DND-41 (cell line): ENCODE measurements around the gene CCDC192.

Source experiments
- ATAC-seq: fragments of 200-7000 bp; cut with Tn5 transposase; 3 replicates; pipeline ENCODE4 v1.9.1; 2021; ENCODE audit warnings: low read depth; ENCODE audit not compliant: insufficient read depth
- DNase-seq: peaks from one replicate; pipeline ENCODE4 v3.0.0-alpha.2; 2020
- H2AFZ ChIP-seq: 2 replicates; pipeline ENCODE4 v1.6.0; 2012; ENCODE audit warnings: low read depth, low read length
- H3K27ac ChIP-seq: 2 replicates; pipeline ENCODE4 v1.5.1; 2012; ENCODE audit warnings: low read length, inconsistent platforms
- H3K27me3 ChIP-seq: fragments of 200-600 bp; sonication (generic); 2 replicates; pipeline ENCODE4 v1.6.0; 2012; ENCODE audit warnings: low read length, mild to moderate bottlenecking, inconsistent platforms; ENCODE audit not compliant: insufficient read depth, poor library complexity
- H3K36me3 ChIP-seq: 2 replicates; pipeline ENCODE4 v1.5.1; 2012; ENCODE audit warnings: low read length, inconsistent platforms; ENCODE audit not compliant: insufficient read depth
- H3K4me1 ChIP-seq: 2 replicates; pipeline ENCODE4 v1.5.1; 2012; ENCODE audit warnings: mild to moderate bottlenecking, low read length; ENCODE audit not compliant: insufficient read depth
- H3K4me2 ChIP-seq: 2 replicates; pipeline ENCODE4 v1.6.0; 2012; ENCODE audit warnings: mild to moderate bottlenecking, moderate library complexity, low read length, inconsistent platforms; ENCODE audit not compliant: insufficient read depth
- H3K4me3 ChIP-seq, 2 experiments: fragments of 200-600 bp in 1 of 2; shearing (Covaris generic) in 1 of 2; 2 replicates each; pipeline ENCODE4 v1.5.1; 2012 to 2016; ENCODE audit warnings: inconsistent platforms in 2 of 2, low read length in 2 of 2, mild to moderate bottlenecking in 2 of 2, low read depth in 1 of 2, moderate library complexity in 1 of 2
- H3K79me2 ChIP-seq: 2 replicates; pipeline ENCODE4 v1.6.0; 2012; ENCODE audit warnings: low read length, inconsistent platforms; ENCODE audit not compliant: insufficient read depth
- H3K9ac ChIP-seq: 2 replicates; pipeline ENCODE4 v1.6.0; 2012; ENCODE audit warnings: low read depth, mild to moderate bottlenecking, inconsistent platforms, low read length, moderate library complexity
- H3K9me3 ChIP-seq: 2 replicates; pipeline ENCODE4 v1.5.1; 2012; ENCODE audit warnings: low read length, moderate library complexity, mild to moderate bottlenecking, inconsistent platforms; ENCODE audit not compliant: insufficient read depth, severe bottlenecking
- H4K20me1 ChIP-seq: 2 replicates; pipeline ENCODE4 v1.6.0; 2012; ENCODE audit warnings: low read length; ENCODE audit not compliant: insufficient read depth
- EZH2 ChIP-seq: IDR thresholded peaks from 3 replicates; pipeline ENCODE4 v1.6.1; 2012; ENCODE audit warnings: borderline replicate concordance, low read depth, mild to moderate bottlenecking, moderate library complexity, low read length, inconsistent platforms; ENCODE audit not compliant: severe bottlenecking
- TF ChIP-seq, protein P1 (sequence below): IDR thresholded peaks from 2 replicates; pipeline ENCODE4 v1.5.1; 2012; ENCODE audit warnings: borderline replicate concordance, low read length, moderate library complexity, mild to moderate bottlenecking; ENCODE audit not compliant: poor library complexity, severe bottlenecking; ENCODE audit errors: extremely low read depth

The CCDC192 gene

DNA sequence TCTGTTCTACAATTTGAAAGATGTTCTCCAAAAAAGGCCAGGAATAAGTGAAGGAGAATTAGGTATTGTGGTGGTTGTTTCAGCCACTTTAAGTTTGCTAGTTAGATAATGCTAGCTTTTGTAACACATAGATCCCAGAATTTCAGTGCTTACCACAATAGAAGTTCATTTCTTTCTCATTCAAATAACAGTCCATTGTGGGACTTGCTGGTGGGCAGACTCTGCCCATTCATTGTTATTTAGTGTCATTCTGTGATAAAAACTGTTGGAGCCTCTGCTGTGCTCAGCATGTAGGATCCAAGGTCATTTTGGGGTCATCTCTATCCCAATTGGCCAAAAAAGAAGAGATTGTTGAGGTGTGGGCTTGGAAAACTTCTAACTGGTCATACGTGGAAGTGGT, 106.8 kb downstream of the CCDC192 start:
- Histone ChIP-seq H3K27me3 (peaks cover 5% of the 10 kb centered on the region), H3K4me2 (no peak overlapping the region), H3K36me3 (no peaks in the 10 kb centered on the region), H3K4me3 (no peak overlapping the region), H3K9me3 (no peaks in the 10 kb centered on the region), H3K27ac (no peak overlapping the region), H3K4me1 (no peaks in the 10 kb centered on the region), H2AFZ (no peak overlapping the region), H4K20me1 (no peaks in the 10 kb centered on the region), H3K79me2 (no peaks in the 10 kb centered on the region), H3K9ac (no peak overlapping the region)
- DNase-seq: no peak
- no peak for ATAC-seq
- TF ChIP-seq, protein P1, sequence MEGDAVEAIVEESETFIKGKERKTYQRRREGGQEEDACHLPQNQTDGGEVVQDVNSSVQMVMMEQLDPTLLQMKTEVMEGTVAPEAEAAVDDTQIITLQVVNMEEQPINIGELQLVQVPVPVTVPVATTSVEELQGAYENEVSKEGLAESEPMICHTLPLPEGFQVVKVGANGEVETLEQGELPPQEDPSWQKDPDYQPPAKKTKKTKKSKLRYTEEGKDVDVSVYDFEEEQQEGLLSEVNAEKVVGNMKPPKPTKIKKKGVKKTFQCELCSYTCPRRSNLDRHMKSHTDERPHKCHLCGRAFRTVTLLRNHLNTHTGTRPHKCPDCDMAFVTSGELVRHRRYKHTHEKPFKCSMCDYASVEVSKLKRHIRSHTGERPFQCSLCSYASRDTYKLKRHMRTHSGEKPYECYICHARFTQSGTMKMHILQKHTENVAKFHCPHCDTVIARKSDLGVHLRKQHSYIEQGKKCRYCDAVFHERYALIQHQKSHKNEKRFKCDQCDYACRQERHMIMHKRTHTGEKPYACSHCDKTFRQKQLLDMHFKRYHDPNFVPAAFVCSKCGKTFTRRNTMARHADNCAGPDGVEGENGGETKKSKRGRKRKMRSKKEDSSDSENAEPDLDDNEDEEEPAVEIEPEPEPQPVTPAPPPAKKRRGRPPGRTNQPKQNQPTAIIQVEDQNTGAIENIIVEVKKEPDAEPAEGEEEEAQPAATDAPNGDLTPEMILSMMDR: no peak
- TF ChIP-seq EZH2: no peak

DNA sequence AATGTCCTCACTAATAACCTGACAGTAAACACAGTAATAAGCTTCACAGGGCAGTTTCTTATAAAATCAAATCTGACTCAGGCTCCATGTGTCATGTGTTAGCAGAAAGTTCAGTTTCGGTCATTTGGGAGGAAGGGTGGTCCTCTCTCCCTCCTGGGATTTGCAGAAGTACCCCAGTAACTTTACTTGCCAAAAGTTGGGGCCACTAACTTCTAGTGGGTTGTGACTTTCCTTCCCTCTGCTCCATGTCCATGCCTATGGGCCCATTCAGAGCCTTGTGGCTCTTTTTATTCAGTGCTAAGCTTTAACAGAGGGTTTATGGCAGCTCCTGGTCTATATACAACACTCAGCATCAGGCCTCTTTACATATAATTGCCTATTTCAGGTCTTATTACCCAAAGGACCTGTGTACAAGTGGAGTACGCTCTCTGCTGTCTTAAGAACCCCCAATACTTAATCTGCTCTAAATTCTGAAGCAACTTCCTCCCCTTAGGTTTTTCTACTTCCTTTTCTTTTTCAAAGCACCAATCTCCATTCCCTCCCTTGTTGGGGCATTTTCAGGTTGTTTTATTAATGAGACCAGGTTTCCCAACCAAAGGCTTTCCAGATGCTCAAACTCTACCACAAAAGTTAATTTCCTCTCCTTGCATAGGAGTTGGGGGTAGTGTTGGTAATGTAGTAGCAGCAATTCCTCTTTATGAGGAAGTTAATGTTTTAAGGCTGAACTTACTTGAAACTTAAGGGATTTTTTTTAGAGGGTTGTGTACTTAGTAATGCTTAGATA, 107.7 kb downstream of the CCDC192 start:
- no peaks in the 10 kb centered on the region for H3K9me3 ChIP-seq
- H4K20me1 ChIP-seq: no peaks in the 10 kb centered on the region
- H3K36me3 ChIP-seq: no peaks in the 10 kb centered on the region
- H3K9ac ChIP-seq: no peak overlapping the region
- no peak for DNase-seq
- no peak for ATAC-seq
- TF ChIP-seq EZH2: no peak
- TF ChIP-seq, protein P1: no peak
- no peak overlapping the region for H3K4me2 ChIP-seq
- H3K4me3 ChIP-seq: no peak overlapping the region
- peaks cover 4% of the 10 kb centered on the region for H3K27me3 ChIP-seq
- no peaks in the 10 kb centered on the region for H3K79me2 ChIP-seq
- H3K4me1 ChIP-seq: no peaks in the 10 kb centered on the region
- no peak overlapping the region for H3K27ac ChIP-seq
- no peak overlapping the region for H2AFZ ChIP-seq

DNA sequence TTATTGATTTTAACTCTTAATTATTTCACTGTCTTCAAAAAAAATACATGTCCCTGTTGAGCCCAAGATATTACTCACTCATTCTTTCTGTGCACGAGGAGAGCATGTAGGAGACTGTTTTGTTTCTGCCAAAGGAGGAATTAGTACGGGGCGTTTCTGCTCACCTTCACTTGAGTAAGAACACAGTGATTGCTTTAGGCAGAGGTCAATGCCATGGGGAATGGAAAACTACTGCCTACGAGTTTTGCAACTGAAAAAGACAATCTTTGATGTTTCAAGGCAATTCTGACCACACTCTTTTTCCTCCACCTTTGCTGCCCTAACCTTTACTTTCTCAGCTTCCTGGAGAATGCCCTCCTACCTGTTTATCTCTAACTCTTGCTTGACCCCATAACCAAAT, 109.4 kb downstream of the CCDC192 start:
- DNase-seq (no peak), ATAC-seq (no peak)
- H3K9me3 ChIP-seq: no peaks in the 10 kb centered on the region
- H3K4me3 ChIP-seq: no peak overlapping the region
- H3K4me1 ChIP-seq: no peaks in the 10 kb centered on the region
- no peak overlapping the region for H3K4me2 ChIP-seq
- no peaks in the 10 kb centered on the region for H3K36me3 ChIP-seq
- no peak overlapping the region for H3K27ac ChIP-seq
- H3K79me2 ChIP-seq: no peaks in the 10 kb centered on the region
- H2AFZ ChIP-seq: no peak overlapping the region
- H3K27me3 ChIP-seq: peaks cover 6% of the 10 kb centered on the region
- H3K9ac ChIP-seq: no peak overlapping the region
- TF ChIP-seq, protein P1: no peak
- TF ChIP-seq EZH2: no peak
- H4K20me1 ChIP-seq: no peaks in the 10 kb centered on the region
